PC-9 (cell line): ENCODE data around the gene SLC2A8. TPM values are rescaled to one million over a fixed set of nuclear protein-coding genes. Genes with fewer than 3 reads are reported as not detected.

ENCODE experiments used
- BruUV-seq: library from RNA; stranded (reverse); fragments of 400-500 nt; replicated peaks from 2 replicates; lab custom pipeline; 2021; lab: Mats Ljungman, UMichigan
- CTCF ChIA-PET: fragments of 300-600 bp; sonication (Branson Sonifier 250); formaldehyde crosslinking; loops from one replicate; lab custom pipeline; 2022; ENCODE audit warnings: antibody characterized with exemption; lab: Charles Lee
- POLR2A ChIA-PET: fragments of 300-600 bp; sonication (Branson Sonifier 250); formaldehyde crosslinking; loops from one replicate; lab custom pipeline; 2022; ENCODE audit warnings: antibody characterized with exemption; ENCODE audit not compliant: unreplicated experiment; lab: Charles Lee
- DNase-seq, 2 experiments: peaks; one replicate each; pipeline versions ENCODE4 v3.0.0 to v3.0.0-alpha.2; 2015 to 2022; ENCODE audit warnings: mixed read lengths in 1 of 2
- H2AFZ ChIP-seq: fragments of 200-600 bp; sonication (generic); 2 replicates; pipeline ENCODE4 v1.8.1; 2017; ENCODE audit warnings: antibody characterized with exemption
- H3F3A ChIP-seq: fragments of 200-600 bp; sonication (generic); 2 replicates; pipeline ENCODE4 v1.8.1; 2017; ENCODE audit warnings: antibody characterized with exemption, mild to moderate bottlenecking, low read depth; ENCODE audit not compliant: insufficient read depth
- H3K27ac ChIP-seq: fragments of 200-600 bp; sonication (generic); 2 replicates; pipeline ENCODE4 v1.6.1; 2016; ENCODE audit warnings: mixed run types
- H3K27me3 ChIP-seq: fragments of 200-600 bp; sonication (generic); 2 replicates; pipeline ENCODE4 v1.6.1; 2016; ENCODE audit warnings: low read depth, mixed run types; ENCODE audit not compliant: insufficient read depth
- H3K36me3 ChIP-seq: fragments of 200-600 bp; sonication (generic); 2 replicates; pipeline ENCODE4 v1.6.1; 2016; ENCODE audit warnings: low read depth, mixed run types
- H3K4me1 ChIP-seq: fragments of 200-600 bp; sonication (generic); replicated peaks from 2 replicates; pipeline ENCODE4 v1.6.1; 2016; ENCODE audit warnings: mixed run types; ENCODE audit not compliant: insufficient read depth
- H3K4me2 ChIP-seq: fragments of 200-600 bp; sonication (generic); 2 replicates; pipeline ENCODE4 v1.6.1; 2017; ENCODE audit warnings: mixed run types
- H3K4me3 ChIP-seq: fragments of 200-600 bp; sonication (generic); 2 replicates; pipeline ENCODE4 v1.6.1; 2016; ENCODE audit warnings: mixed run types
- H3K79me2 ChIP-seq: fragments of 200-600 bp; sonication (generic); 2 replicates; pipeline ENCODE4 v1.6.1; 2017; ENCODE audit warnings: low read depth, mixed run types
- H3K9me2 ChIP-seq: fragments of 200-600 bp; sonication (generic); 2 replicates; pipeline ENCODE4 v1.8.1; 2017; ENCODE audit warnings: mild to moderate bottlenecking; ENCODE audit not compliant: insufficient read depth
- H3K9me3 ChIP-seq: fragments of 200-600 bp; sonication (generic); 2 replicates; pipeline ENCODE4 v1.8.1; 2016; ENCODE audit warnings: low read depth; ENCODE audit not compliant: insufficient read depth
- H4K20me1 ChIP-seq: fragments of 200-600 bp; sonication (generic); 2 replicates; pipeline ENCODE4 v1.8.1; 2017; ENCODE audit not compliant: insufficient read depth
- EZH2 ChIP-seq: fragments of 200-600 bp; sonication (generic); IDR thresholded peaks from 2 replicates; pipeline ENCODE4 v1.8.0; 2017; ENCODE audit warnings: antibody characterized with exemption, low read depth
- intact Hi-C: fragments of 100-400 bp; cut with micrococcal nuclease; formaldehyde crosslinking; loops from one replicate; pipeline ENCODE4 v1.10.0; 2022; ENCODE audit not compliant: unreplicated experiment
- total RNA-seq: library from RNA; stranded (reverse); gene quantifications from 2 replicates; pipeline ENCODE4 v1.2.3, GENCODE V29; 2021
- TF ChIP-seq, protein P1 (sequence below): fragments of 200-600 bp; sonication (generic); conservative IDR thresholded peaks from 2 replicates; pipeline ENCODE4 v1.6.1; 2017; ENCODE audit warnings: mixed run types, antibody characterized with exemption, mild to moderate bottlenecking, moderate library complexity

Gene SLC2A8
- total RNA-seq, 1 experiment from 2014 or later, result 19.1 TPM

DNA sequence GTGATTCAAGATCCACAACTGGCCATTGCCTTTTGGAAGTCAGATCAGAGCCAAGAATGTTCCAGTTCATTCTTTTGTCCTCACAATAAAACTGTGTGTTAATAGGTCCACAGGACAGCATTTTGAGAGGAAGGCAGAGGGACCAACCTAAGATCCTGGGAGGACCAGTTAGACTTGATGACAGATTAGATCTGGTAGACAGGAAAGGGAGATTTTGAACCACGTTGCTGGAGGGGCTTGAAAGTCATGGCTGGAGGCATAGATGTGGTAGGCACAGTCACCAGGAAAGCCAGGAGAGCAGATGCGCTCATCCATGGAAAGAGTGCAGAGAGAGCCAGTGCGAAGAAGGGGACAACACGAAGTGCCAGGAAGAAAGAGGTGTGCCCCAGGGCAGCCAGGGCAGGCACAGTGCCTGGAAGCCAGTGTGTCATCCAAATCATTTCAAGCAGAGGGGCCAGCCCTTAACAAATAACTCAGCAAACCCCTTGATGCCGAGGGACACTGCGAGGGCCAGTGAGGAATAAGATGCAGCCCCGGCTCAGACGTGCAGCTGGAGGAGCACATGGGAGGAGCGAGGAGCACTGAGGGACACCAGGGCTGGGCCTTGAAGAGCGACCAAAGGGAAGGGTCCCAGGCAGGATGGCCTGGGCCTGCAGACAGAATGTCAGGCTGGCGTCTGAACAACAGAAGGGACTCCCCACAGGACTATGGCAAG, 12.8 kb upstream of the SLC2A8 start:
- intact Hi-C loops, result no loop called here

DNA sequence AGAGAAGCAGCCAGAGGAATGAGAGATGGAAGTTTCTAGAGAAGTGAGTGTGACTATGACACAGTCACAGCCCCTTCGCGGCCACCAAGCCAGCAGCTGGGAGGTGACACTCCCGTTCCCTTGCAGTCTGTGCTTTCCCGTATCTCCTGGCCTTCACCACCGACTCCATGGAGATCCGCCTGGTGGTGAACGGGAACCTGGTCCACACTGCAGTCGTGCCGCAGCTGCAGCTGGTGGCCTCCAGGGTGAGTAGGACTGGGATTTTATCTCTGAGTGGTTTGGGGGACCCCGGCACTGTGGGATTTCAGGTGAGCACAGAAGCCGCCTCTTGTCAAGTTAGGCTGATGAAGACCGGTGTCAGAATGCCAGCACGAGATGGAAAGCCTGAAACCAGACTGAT, 12.1 kb upstream of the SLC2A8 start:
- no TSS peak for BruUV-seq
- CTCF ChIA-PET, result no interaction called here
- intact Hi-C loops, result no loop called here

More for the DNA sequence above, 12.8 kb upstream of the SLC2A8 start:
- Histone ChIP-seq H4K20me1 (no peaks in the 10 kb centered on the region), H2AFZ (no peak overlapping the region), H3K4me2 (no peak overlapping the region), H3K4me1 (peaks cover 20% of the 10 kb centered on the region), H3K36me3 (no peaks in the 10 kb centered on the region), H3K9me3 (no peaks in the 10 kb centered on the region), H3F3A (peaks cover 17% of the 10 kb centered on the region), H3K27ac (no peak overlapping the region), H3K4me3 (no peak overlapping the region), H3K9me2 (no peaks in the 10 kb centered on the region), H3K27me3 (no peaks in the 10 kb centered on the region), H3K79me2 (no peaks in the 10 kb centered on the region)
- ChIA-PET POLR2A (no interaction called here), CTCF (no interaction called here)
- BruUV-seq, result no TSS peak
- DNase-seq, result peak in 1 of 2 experiments; percentile 23
- no peak for TF ChIP-seq EZH2
- TF ChIP-seq, protein P1, sequence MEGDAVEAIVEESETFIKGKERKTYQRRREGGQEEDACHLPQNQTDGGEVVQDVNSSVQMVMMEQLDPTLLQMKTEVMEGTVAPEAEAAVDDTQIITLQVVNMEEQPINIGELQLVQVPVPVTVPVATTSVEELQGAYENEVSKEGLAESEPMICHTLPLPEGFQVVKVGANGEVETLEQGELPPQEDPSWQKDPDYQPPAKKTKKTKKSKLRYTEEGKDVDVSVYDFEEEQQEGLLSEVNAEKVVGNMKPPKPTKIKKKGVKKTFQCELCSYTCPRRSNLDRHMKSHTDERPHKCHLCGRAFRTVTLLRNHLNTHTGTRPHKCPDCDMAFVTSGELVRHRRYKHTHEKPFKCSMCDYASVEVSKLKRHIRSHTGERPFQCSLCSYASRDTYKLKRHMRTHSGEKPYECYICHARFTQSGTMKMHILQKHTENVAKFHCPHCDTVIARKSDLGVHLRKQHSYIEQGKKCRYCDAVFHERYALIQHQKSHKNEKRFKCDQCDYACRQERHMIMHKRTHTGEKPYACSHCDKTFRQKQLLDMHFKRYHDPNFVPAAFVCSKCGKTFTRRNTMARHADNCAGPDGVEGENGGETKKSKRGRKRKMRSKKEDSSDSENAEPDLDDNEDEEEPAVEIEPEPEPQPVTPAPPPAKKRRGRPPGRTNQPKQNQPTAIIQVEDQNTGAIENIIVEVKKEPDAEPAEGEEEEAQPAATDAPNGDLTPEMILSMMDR, result no peak

DNA sequence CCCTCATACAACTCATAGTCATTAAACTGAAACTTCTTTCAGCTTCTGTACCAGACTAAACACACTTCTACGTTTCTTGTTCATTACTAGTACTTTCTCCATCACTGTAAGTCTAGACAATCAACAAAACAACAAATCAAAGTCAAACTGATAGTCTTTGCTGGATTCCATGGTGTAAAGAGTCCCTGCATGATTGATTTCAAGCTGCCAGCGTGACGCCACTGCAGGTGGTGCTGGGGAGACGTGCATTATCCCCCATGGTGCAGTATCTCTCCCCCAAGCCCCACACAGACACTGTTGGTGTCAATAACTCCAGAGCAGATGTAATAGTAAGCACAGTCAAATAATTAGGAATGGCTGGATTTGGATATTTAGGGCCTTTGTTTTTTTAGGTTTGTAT, 10.7 kb upstream of the SLC2A8 start:
- Histone ChIP-seq H3K4me2 (no peak overlapping the region), H3K9me3 (no peaks in the 10 kb centered on the region), H3K36me3 (no peaks in the 10 kb centered on the region), H3K27ac (no peak overlapping the region), H3K27me3 (no peaks in the 10 kb centered on the region), H3K79me2 (no peaks in the 10 kb centered on the region), H3K4me3 (no peak overlapping the region), H4K20me1 (no peaks in the 10 kb centered on the region), H3K4me1 (peaks cover 39% of the 10 kb centered on the region), H3F3A (peaks cover 21% of the 10 kb centered on the region), H2AFZ (no peak overlapping the region), H3K9me2 (no peaks in the 10 kb centered on the region)
- TF ChIP-seq EZH2, result no peak
- TF ChIP-seq, protein P1, result no peak
- intact Hi-C loops, result no loop called here
- POLR2A ChIA-PET, result no interaction called here
- CTCF ChIA-PET, result no interaction called here
- no peak for DNase-seq
- no TSS peak for BruUV-seq

More for the DNA sequence above, 12.1 kb upstream of the SLC2A8 start:
- Histone ChIP-seq H3K79me2 (no peaks in the 10 kb centered on the region), H2AFZ (no peak overlapping the region), H3K9me2 (no peaks in the 10 kb centered on the region), H3K27me3 (no peaks in the 10 kb centered on the region), H4K20me1 (no peaks in the 10 kb centered on the region), H3K4me1 (peaks cover 27% of the 10 kb centered on the region), H3K4me3 (no peak overlapping the region), H3K27ac (no peak overlapping the region), H3F3A (peaks cover 21% of the 10 kb centered on the region), H3K9me3 (no peaks in the 10 kb centered on the region), H3K36me3 (no peaks in the 10 kb centered on the region), H3K4me2 (no peak overlapping the region)
- no peak for TF ChIP-seq EZH2
- TF ChIP-seq, protein P1, result no peak
- DNase-seq, result no peak
- POLR2A ChIA-PET, result no interaction called here
